ENCODE results near the gene ANKRD6.

DNA sequence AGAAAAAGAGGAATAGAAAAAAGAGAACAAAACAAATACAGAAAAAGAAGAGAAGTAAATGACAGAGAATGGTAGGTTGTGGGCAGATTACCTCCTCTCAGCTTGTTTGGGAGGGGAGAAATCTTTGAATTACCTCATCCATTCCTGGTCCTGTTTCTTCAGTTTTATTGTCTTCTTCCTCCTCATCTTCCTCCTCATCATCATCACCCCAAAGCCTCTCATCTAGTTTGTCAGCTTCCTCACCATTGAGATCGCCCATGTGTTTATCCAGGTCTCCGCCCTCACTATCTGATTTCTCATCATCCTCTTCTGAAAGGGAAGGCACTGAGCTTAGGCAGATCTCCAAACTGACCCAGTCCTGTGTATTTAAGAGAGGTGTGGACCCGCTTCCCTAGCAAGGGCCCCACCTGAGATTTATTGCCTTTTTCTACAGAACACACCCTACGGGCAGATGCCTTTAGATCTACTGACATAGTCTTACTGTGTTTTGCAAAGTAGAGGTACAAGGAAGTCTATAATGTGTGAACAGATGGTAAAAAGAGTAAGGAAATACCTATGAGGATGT, 229.8 kb downstream of the ANKRD6 start:
- TF ChIP-seq, protein P1, sequence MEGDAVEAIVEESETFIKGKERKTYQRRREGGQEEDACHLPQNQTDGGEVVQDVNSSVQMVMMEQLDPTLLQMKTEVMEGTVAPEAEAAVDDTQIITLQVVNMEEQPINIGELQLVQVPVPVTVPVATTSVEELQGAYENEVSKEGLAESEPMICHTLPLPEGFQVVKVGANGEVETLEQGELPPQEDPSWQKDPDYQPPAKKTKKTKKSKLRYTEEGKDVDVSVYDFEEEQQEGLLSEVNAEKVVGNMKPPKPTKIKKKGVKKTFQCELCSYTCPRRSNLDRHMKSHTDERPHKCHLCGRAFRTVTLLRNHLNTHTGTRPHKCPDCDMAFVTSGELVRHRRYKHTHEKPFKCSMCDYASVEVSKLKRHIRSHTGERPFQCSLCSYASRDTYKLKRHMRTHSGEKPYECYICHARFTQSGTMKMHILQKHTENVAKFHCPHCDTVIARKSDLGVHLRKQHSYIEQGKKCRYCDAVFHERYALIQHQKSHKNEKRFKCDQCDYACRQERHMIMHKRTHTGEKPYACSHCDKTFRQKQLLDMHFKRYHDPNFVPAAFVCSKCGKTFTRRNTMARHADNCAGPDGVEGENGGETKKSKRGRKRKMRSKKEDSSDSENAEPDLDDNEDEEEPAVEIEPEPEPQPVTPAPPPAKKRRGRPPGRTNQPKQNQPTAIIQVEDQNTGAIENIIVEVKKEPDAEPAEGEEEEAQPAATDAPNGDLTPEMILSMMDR (IDR thresholded peaks at IDR 0.05), result no peak
- TF ChIP-seq POLR2A (IDR thresholded peaks at IDR 0.05), result no peak

All from heart left ventricle (tissue), 13 donors.